ENCODE data around the gene PARVB.

DNA sequence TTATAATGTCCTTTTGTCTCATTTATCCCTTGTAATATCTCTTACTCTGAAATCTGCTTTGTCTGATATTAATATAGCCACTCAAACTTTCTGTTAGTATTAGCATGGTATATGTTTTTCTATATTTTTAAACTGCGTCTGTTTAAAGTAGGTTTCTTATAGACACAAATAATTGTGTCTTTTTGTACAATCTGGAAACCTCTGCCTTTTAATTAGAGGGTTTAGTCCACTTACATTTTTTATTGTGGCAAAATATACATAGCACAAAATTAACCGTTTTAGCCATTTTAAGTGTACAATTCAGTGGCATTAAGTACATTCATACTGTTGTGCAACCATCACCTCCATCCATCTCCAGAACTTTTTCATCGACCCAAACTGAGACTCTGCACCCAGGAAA lies 185.2 kb downstream of the PARVB start:
- no peak for TF ChIP-seq CTCF (conservative IDR thresholded peaks at IDR 0.05)
- no peak for TF ChIP-seq EZH2 (IDR thresholded peaks at IDR 0.05; ENCODE audit: low read depth)
